Gastroesophageal sphincter (tissue), 4 donors: ENCODE data around the gene STX12. TPM values are rescaled to one million over a fixed set of nuclear protein-coding genes. Genes with fewer than 3 reads are reported as not detected.
A peak's percentile ranks its signal among the peaks of the same experiment; 100 is the strongest.
"Not testable (repeated sequence)": the region's sequence is repeated elsewhere in the genome, so short reads cannot be mapped to it uniquely, and the experiment has no call there.

Experiments
- ATAC-seq: fragments of 150-250 bp; one replicate; pipeline ENCODE4 v1.9.1; 2016; ENCODE audit warnings: mild to moderate bottlenecking, moderate library complexity
- H3K27ac ChIP-seq, 4 donors: fragments of 200-600 bp; sonication (generic) in 3 of 4; 1 replicate in 3 of 4; 2 replicates in 1 of 4; pipeline ENCODE4 v1.5.1; 2016 to 2019
- H3K27me3 ChIP-seq: fragments of 200-600 bp; sonication (generic); one replicate; pipeline ENCODE4 v1.5.1; 2019
- H3K36me3 ChIP-seq, 2 donors: fragments of 200-600 bp; sonication (generic); one replicate each; pipeline ENCODE4 v1.5.1; 2019; ENCODE audit warnings: control low read depth in 1 of 2
- H3K4me1 ChIP-seq, 3 donors: fragments of 200-600 bp; sonication (generic); 1 replicate in 2 of 3; 2 replicates in 1 of 3; pipeline ENCODE4 v1.5.1; 2016 to 2019; ENCODE audit warnings: control low read depth in 2 of 3
- H3K4me3 ChIP-seq, 2 donors: fragments of 200-600 bp; sonication (generic); one replicate each; pipeline ENCODE4 v1.5.1; 2019; ENCODE audit warnings: mild to moderate bottlenecking in 1 of 2, moderate library complexity in 1 of 2
- H3K9me3 ChIP-seq, 3 donors: fragments of 200-600 bp; sonication (generic); one replicate each; pipeline ENCODE4 v1.5.1; 2017 to 2019; ENCODE audit warnings: control low read depth in 2 of 3
- EP300 ChIP-seq: sonication (generic); formaldehyde crosslinking; IDR thresholded peaks from one replicate; pipeline ENCODE4 v1.6.1; 2017; ENCODE audit warnings: antibody characterized with exemption, mild to moderate bottlenecking
- POLR2A ChIP-seq, 2 donors: fragments of 450-650 bp; IDR thresholded peaks; one replicate each; pipeline ENCODE4 v1.6.1; 2017; ENCODE audit warnings: antibody characterized with exemption in 2 of 2, mild to moderate bottlenecking in 2 of 2, moderate library complexity in 1 of 2
- POLR2AphosphoS5 ChIP-seq: sonication (generic); formaldehyde crosslinking; IDR thresholded peaks from one replicate; pipeline ENCODE4 v1.6.1; 2017; ENCODE audit warnings: antibody characterized with exemption
- WGBS, 2 donors: methylation state at CpG; one replicate each; pipeline ENCODE4 v1.1.5; 2018; ENCODE audit warnings: low coverage in 1 of 2; 5-methylcytosine and 5-hydroxymethylcytosine counted together
- total RNA-seq, 4 donors: library from RNA; depleted of rRNA; stranded (reverse); fragments of >200 nt; gene quantifications; one replicate each; pipeline ENCODE4 v1.1.0, GENCODE V29; 2016
- TF ChIP-seq, protein P1 (sequence below), 4 experiments: fragments of 200-600 bp in 2 of 4; fragments of 450-650 bp in 2 of 4; sonication (generic) in 1 of 4; IDR thresholded peaks; one replicate each; pipeline ENCODE4 v1.5.1; 2017 to 2019; ENCODE audit warnings: antibody characterized with exemption in 4 of 4, mild to moderate bottlenecking in 2 of 4, moderate library complexity in 2 of 4

STX12 gene
- total RNA-seq, 4 donors from 2014 or later: 50.6 to 76.9 (median 68.3) TPM

GRCh38 chr1:27856561-27857343 lies 83.7 kb downstream of the STX12 start:
- WGBS, 2 donors: 52 to 100% methylated on average over 1 to 10 of the region's 12 CpGs

DNA sequence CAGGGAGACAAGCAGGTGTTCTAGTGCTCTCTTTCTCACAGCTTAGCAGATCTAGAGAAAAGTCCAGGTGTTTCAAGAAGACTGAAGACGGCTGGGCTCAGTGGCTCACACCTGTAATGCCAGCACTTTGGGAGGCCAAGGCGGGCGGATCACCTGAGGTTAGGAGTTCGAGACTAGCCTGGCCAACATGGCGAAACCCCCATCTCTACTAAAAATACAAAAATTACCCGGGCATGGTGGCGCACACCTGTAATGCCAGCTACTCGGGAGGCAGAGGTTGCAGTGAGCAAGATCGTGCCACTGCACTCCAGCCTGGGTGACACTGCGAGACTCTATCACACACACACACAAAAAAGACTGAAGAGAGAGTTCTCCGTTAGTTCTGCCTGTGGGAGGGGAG lies 84.5 kb downstream of the STX12 start:
- not testable (repeated sequence) for H3K36me3 ChIP-seq, H3K4me3 ChIP-seq, H3K27ac ChIP-seq, H3K27me3 ChIP-seq, H3K4me1 ChIP-seq, H3K9me3 ChIP-seq, ATAC-seq
- WGBS, 2 donors: 76 to 100% methylated on average over 3 to 8 of the region's 11 CpGs

More at GRCh38 chr1:27856561-27857343, 83.7 kb downstream of the STX12 start:
- H3K4me3 ChIP-seq: no peak overlapping the region
- peaks cover 0 to 10% (median 0%) of the 10 kb centered on the region in 3 donors for H3K4me1 ChIP-seq
- H3K27me3 ChIP-seq: no peaks in the 10 kb centered on the region
- no peaks in the 10 kb centered on the region for H3K9me3 ChIP-seq
- ATAC-seq: no peak
- TF ChIP-seq POLR2AphosphoS5 (no peak), POLR2A (IDR thresholded peaks at IDR 0.05) (no peak), EP300 (no peak)
- TF ChIP-seq, protein P1, sequence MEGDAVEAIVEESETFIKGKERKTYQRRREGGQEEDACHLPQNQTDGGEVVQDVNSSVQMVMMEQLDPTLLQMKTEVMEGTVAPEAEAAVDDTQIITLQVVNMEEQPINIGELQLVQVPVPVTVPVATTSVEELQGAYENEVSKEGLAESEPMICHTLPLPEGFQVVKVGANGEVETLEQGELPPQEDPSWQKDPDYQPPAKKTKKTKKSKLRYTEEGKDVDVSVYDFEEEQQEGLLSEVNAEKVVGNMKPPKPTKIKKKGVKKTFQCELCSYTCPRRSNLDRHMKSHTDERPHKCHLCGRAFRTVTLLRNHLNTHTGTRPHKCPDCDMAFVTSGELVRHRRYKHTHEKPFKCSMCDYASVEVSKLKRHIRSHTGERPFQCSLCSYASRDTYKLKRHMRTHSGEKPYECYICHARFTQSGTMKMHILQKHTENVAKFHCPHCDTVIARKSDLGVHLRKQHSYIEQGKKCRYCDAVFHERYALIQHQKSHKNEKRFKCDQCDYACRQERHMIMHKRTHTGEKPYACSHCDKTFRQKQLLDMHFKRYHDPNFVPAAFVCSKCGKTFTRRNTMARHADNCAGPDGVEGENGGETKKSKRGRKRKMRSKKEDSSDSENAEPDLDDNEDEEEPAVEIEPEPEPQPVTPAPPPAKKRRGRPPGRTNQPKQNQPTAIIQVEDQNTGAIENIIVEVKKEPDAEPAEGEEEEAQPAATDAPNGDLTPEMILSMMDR (IDR thresholded peaks at IDR 0.05): no peak
- H3K36me3 ChIP-seq: peaks cover 0 to 3% of the 10 kb centered on the region in 2 donors
- no peak overlapping the region for H3K27ac ChIP-seq

- Histone ChIP-seq H3K27ac (peak overlapping the region in 1 of 4 donors; percentile 39), H3K36me3 (no peaks in the 10 kb centered on the region), H3K9me3 (no peaks in the 10 kb centered on the region), H3K4me3 (peak overlapping the region in 1 of 2 donors; percentile 8), H3K27me3 (no peaks in the 10 kb centered on the region), H3K4me1 (peaks cover 0 to 10% (median 0%) of the 10 kb centered on the region in 3 donors)
- peak; percentile 81 for ATAC-seq
- 10 to 50% methylated on average over 4 of the region's 10 CpGs for WGBS, 2 donors
- no peak for TF ChIP-seq EP300
- TF ChIP-seq POLR2AphosphoS5: peak; percentile 45
- TF ChIP-seq POLR2A (IDR thresholded peaks at IDR 0.05): no peak
- TF ChIP-seq, protein P1 (IDR thresholded peaks at IDR 0.05): peak in 3 of 4 experiments; percentile 73 to 90 (median 89)
Observed at GRCh38 chr1:27858072-27858948, 85.3 kb downstream of the STX12 start.

DNA sequence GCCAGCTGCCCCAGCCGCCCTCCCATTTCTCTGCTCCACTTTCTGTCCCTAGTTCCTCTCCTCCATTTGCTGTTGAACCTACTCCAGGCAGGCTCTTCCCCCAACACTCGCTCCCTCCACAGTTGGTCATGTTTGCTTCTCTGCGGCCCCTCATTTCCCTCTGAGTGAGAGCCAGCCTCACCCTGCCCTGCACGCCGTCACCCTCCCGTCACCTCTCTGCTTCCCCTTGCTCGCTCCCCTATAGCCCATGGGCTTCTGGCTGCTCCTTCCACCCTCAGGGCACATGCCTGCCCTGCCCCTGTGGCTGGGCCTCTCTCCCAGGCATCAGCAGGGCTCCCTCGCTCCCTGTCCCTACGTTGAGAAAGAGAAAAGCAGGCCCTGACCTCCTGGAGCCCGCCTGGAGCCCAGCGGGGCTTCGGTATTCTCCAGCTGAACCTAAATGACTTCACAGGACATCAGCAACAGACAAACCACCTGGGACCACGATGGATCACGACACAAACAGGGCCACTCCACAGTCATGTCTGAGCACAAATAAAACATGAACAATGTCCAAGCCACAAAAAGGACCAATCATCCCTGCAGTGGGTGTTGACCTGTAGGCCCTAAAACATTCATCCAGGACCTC lies 86.0 kb downstream of the STX12 start:
- no peaks in the 10 kb centered on the region for H3K9me3 ChIP-seq
- H3K27ac ChIP-seq: peak overlapping the region in 1 of 4 donors; percentile 39
- H3K27me3 ChIP-seq: no peaks in the 10 kb centered on the region
- WGBS, 2 donors: 83 to 90% methylated on average over 7 of the region's 14 CpGs
- H3K36me3 ChIP-seq: no peaks in the 10 kb centered on the region
- no peak for ATAC-seq
- H3K4me1 ChIP-seq: peaks cover 0 to 10% (median 0%) of the 10 kb centered on the region in 3 donors
- TF ChIP-seq, protein P1 (IDR thresholded peaks at IDR 0.05): no peak
- TF ChIP-seq POLR2A (IDR thresholded peaks at IDR 0.05) (no peak), POLR2AphosphoS5 (no peak), EP300 (no peak)
- H3K4me3 ChIP-seq: no peak overlapping the region

GRCh38 chr1:27861436-27861835 lies 88.4 kb downstream of the STX12 start:
- ATAC-seq: no peak
- Histone ChIP-seq H3K27ac (no peak overlapping the region), H3K36me3 (no peaks in the 10 kb centered on the region), H3K4me1 (peaks cover 0 to 10% (median 0%) of the 10 kb centered on the region in 3 donors), H3K27me3 (no peaks in the 10 kb centered on the region), H3K9me3 (no peaks in the 10 kb centered on the region), H3K4me3 (no peak overlapping the region)
- WGBS, 2 donors: 94 to 96% methylated on average over 8 to 10 of the region's 10 CpGs
- TF ChIP-seq POLR2AphosphoS5 (no peak), POLR2A (IDR thresholded peaks at IDR 0.05) (no peak)
